Measurements from ENCODE around the gene SYT2.
"Not testable (repeated sequence)": the region's sequence is repeated elsewhere in the genome, so short reads cannot be mapped to it uniquely, and the experiment has no call there.

DNA sequence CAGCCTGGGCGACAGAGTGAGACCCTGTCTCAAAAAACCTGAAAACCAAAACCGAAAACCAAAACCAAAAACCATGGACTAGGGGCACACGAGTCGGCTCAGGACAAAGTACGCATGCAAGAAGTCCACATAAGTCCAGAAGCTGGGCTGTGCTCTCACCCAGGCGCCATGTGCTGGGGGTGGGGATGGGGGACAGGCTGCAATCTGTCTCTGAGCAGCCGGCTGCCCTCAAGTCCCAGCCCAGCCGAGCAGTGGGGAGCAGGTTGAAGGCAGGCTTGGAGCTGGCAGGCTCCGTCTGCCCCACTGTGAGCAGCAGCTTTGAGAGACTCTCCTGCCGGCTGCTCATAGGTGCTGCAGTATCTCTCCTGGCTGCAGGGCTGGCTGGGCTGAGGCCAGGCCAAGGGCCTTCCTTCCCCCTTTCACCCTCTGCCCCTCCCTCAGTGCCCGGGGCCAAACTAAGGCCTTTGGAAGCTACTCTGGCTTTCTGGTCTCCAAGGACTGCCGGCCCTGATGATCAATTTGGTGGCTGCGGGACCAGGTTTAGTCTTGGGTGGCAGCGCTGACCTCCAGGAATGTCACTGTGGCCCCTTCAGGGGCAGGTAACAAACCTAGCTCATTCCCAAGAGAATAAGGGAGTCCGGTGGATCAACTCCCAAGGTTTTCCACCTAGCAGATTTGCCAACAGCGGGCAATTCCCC is 72.8 kb downstream of the SYT2 start:
- TF ChIP-seq RAD21 (CRISPR knock-in tag; conservative IDR thresholded peaks at IDR 0.05 in 1 of 2, IDR thresholded peaks at IDR 0.05 in 1 of 2); ZKSCAN1 (IDR thresholded peaks at IDR 0.05; ENCODE audit: low read depth, low read length); CEBPB (tag; IDR thresholded peaks at IDR 0.05); ZFX (CRISPR knock-in tag; IDR thresholded peaks at IDR 0.05); DLX4 (CRISPR knock-in tag; IDR thresholded peaks at IDR 0.05); SP1 (CRISPR knock-in tag; IDR thresholded peaks at IDR 0.05); CTCF (IDR thresholded peaks at IDR 0.05 in 2 of 3, conservative IDR thresholded peaks at IDR 0.05 in 1 of 3; ENCODE audit: insufficient read depth in 2 of 3, low read depth in 1 of 3, low read length in 3 of 3); NR3C1 (CRISPR knock-in tag; IDR thresholded peaks at IDR 0.05); HCFC1 (IDR thresholded peaks at IDR 0.05; ENCODE audit: low read depth, low read length); CHD4 (IDR thresholded peaks at IDR 0.05; ENCODE audit: insufficient read depth, insufficient replicate concordance, low read depth, low read length, poor library complexity, severe bottlenecking); KLF16 (IDR thresholded peaks at IDR 0.05); XRCC5 (IDR thresholded peaks at IDR 0.05; ENCODE audit: low read depth, low read length); CREB1 (IDR thresholded peaks at IDR 0.05); CREB1 (CRISPR knock-in tag; IDR thresholded peaks at IDR 0.05): not testable (repeated sequence)
- TF ChIP-seq, protein P1, sequence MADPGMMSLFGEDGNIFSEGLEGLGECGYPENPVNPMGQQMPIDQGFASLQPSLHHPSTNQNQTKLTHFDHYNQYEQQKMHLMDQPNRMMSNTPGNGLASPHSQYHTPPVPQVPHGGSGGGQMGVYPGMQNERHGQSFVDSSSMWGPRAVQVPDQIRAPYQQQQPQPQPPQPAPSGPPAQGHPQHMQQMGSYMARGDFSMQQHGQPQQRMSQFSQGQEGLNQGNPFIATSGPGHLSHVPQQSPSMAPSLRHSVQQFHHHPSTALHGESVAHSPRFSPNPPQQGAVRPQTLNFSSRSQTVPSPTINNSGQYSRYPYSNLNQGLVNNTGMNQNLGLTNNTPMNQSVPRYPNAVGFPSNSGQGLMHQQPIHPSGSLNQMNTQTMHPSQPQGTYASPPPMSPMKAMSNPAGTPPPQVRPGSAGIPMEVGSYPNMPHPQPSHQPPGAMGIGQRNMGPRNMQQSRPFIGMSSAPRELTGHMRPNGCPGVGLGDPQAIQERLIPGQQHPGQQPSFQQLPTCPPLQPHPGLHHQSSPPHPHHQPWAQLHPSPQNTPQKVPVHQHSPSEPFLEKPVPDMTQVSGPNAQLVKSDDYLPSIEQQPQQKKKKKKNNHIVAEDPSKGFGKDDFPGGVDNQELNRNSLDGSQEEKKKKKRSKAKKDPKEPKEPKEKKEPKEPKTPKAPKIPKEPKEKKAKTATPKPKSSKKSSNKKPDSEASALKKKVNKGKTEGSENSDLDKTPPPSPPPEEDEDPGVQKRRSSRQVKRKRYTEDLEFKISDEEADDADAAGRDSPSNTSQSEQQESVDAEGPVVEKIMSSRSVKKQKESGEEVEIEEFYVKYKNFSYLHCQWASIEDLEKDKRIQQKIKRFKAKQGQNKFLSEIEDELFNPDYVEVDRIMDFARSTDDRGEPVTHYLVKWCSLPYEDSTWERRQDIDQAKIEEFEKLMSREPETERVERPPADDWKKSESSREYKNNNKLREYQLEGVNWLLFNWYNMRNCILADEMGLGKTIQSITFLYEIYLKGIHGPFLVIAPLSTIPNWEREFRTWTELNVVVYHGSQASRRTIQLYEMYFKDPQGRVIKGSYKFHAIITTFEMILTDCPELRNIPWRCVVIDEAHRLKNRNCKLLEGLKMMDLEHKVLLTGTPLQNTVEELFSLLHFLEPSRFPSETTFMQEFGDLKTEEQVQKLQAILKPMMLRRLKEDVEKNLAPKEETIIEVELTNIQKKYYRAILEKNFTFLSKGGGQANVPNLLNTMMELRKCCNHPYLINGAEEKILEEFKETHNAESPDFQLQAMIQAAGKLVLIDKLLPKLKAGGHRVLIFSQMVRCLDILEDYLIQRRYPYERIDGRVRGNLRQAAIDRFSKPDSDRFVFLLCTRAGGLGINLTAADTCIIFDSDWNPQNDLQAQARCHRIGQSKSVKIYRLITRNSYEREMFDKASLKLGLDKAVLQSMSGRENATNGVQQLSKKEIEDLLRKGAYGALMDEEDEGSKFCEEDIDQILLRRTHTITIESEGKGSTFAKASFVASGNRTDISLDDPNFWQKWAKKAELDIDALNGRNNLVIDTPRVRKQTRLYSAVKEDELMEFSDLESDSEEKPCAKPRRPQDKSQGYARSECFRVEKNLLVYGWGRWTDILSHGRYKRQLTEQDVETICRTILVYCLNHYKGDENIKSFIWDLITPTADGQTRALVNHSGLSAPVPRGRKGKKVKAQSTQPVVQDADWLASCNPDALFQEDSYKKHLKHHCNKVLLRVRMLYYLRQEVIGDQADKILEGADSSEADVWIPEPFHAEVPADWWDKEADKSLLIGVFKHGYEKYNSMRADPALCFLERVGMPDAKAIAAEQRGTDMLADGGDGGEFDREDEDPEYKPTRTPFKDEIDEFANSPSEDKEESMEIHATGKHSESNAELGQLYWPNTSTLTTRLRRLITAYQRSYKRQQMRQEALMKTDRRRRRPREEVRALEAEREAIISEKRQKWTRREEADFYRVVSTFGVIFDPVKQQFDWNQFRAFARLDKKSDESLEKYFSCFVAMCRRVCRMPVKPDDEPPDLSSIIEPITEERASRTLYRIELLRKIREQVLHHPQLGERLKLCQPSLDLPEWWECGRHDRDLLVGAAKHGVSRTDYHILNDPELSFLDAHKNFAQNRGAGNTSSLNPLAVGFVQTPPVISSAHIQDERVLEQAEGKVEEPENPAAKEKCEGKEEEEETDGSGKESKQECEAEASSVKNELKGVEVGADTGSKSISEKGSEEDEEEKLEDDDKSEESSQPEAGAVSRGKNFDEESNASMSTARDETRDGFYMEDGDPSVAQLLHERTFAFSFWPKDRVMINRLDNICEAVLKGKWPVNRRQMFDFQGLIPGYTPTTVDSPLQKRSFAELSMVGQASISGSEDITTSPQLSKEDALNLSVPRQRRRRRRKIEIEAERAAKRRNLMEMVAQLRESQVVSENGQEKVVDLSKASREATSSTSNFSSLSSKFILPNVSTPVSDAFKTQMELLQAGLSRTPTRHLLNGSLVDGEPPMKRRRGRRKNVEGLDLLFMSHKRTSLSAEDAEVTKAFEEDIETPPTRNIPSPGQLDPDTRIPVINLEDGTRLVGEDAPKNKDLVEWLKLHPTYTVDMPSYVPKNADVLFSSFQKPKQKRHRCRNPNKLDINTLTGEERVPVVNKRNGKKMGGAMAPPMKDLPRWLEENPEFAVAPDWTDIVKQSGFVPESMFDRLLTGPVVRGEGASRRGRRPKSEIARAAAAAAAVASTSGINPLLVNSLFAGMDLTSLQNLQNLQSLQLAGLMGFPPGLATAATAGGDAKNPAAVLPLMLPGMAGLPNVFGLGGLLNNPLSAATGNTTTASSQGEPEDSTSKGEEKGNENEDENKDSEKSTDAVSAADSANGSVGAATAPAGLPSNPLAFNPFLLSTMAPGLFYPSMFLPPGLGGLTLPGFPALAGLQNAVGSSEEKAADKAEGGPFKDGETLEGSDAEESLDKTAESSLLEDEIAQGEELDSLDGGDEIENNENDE (IDR thresholded peaks at IDR 0.05; ENCODE audit: low read depth, low read length) = not testable (repeated sequence)
